Small intestine (tissue), 7 donors: ENCODE data around the gene TPGS2. TPM values are rescaled to one million over a fixed set of nuclear protein-coding genes. Genes with fewer than 3 reads are reported as not detected.

Experiments
- DNase-seq, 2 donors: peaks; one replicate each; pipeline versions ENCODE4 v3.0.0 to v3.0.0-alpha.2; 2013
- FAIRE-seq: peaks from 2 replicates; lab custom pipeline; 2012; peaks lifted over from hg19 to GRCh38; lab: Jason Lieb, UNC
- H3K27ac ChIP-seq, 3 donors: one replicate each; pipeline ENCODE4 v1.5.1; 2013; ENCODE audit warnings: low read length in 2 of 3, mild to moderate bottlenecking in 2 of 3, control low read depth in 1 of 3, inconsistent platforms in 1 of 3, low read depth in 1 of 3, moderate library complexity in 1 of 3
- H3K27me3 ChIP-seq, 3 donors: one replicate each; pipeline ENCODE4 v1.6.1; 2013; ENCODE audit warnings: low read length in 3 of 3, inconsistent platforms in 1 of 3; ENCODE audit not compliant: control insufficient read depth in 3 of 3, insufficient read depth in 3 of 3
- H3K36me3 ChIP-seq, 3 donors: one replicate each; pipeline ENCODE4 v1.6.1; 2013; ENCODE audit warnings: low read length in 3 of 3, inconsistent platforms in 1 of 3, low read depth in 1 of 3, mild to moderate bottlenecking in 1 of 3, moderate library complexity in 1 of 3; ENCODE audit not compliant: control insufficient read depth in 3 of 3, insufficient read depth in 2 of 3
- H3K4me1 ChIP-seq, 3 donors: one replicate each; pipeline ENCODE4 v1.6.1; 2013; ENCODE audit warnings: low read length in 2 of 3, inconsistent platforms in 1 of 3, low read depth in 1 of 3, mild to moderate bottlenecking in 1 of 3, moderate library complexity in 1 of 3; ENCODE audit not compliant: control insufficient read depth in 3 of 3, insufficient read depth in 2 of 3
- H3K4me3 ChIP-seq, 3 donors: one replicate each; pipeline ENCODE4 v1.5.1; 2013; ENCODE audit warnings: low read length in 3 of 3, control low read depth in 1 of 3, inconsistent platforms in 1 of 3, low read depth in 1 of 3, mild to moderate bottlenecking in 1 of 3, moderate library complexity in 1 of 3
- H3K9me3 ChIP-seq, 2 donors: one replicate each; pipeline ENCODE4 v1.6.1; 2013; ENCODE audit warnings: low read depth in 1 of 2, low read length in 1 of 2; ENCODE audit not compliant: control insufficient read depth in 2 of 2, insufficient read depth in 1 of 2
- WGBS, 3 donors: extraction: QIAGEN DNeasy Blood & Tissue Kit; methylation state at CpG; one replicate each; pipeline ENCODE4 v1.1.7; 2013; 5-methylcytosine and 5-hydroxymethylcytosine counted together
- polyA plus RNA-seq, 4 donors: library from polyadenylated mRNA; stranded (reverse) in 3 of 4; unstranded in 1 of 4; fragments of 200-250 nt in 3 of 4; fragments of 120-200 nt in 1 of 4; gene quantifications; one replicate each; pipeline versions ENCODE4 v1.2.1 to v1.2.3, GENCODE V29; 2013
- donor health status: healthy with polysubstance abuse.
- donor health status: control.
- donor health status: control.
- donor health status: Bipolar disorder and iron deficiency.
- donor health status: healthy.

The TPGS2 gene
- polyA plus RNA-seq, 4 donors = 31.8 to 66.2 (median 47.3) TPM

- Histone ChIP-seq H3K27ac (no peak overlapping the region), H3K36me3 (peaks cover 0 to 15% (median 2%) of the 10 kb centered on the region in 3 donors), H3K9me3 (no peaks in the 10 kb centered on the region), H3K4me1 (no peaks in the 10 kb centered on the region), H3K4me3 (no peak overlapping the region), H3K27me3 (no peaks in the 10 kb centered on the region)
- FAIRE-seq (no peak), DNase-seq (no peak)
- WGBS, 3 donors = 82 to 93% (median 88%) methylated on average over 9 of the region's 9 CpGs
These were observed 46.1 kb downstream of the TPGS2 start for GRCh38 chr18:36782710-36783109.

- DNase-seq (no peak), FAIRE-seq (no peak)
- H3K4me1 ChIP-seq = no peaks in the 10 kb centered on the region
- no peaks in the 10 kb centered on the region for H3K27me3 ChIP-seq
- 73 to 79% (median 76%) methylated on average over 2 of the region's 2 CpGs for WGBS, 3 donors
- H3K27ac ChIP-seq = no peak overlapping the region
- no peak overlapping the region for H3K4me3 ChIP-seq
- H3K36me3 ChIP-seq = peaks cover 0 to 13% (median 2%) of the 10 kb centered on the region in 3 donors
- H3K9me3 ChIP-seq = no peaks in the 10 kb centered on the region
These were observed 48.1 kb downstream of the TPGS2 start for GRCh38 chr18:36780748-36781147.

- Histone ChIP-seq H3K27ac (no peak overlapping the region), H3K9me3 (no peaks in the 10 kb centered on the region), H3K36me3 (peaks cover 0 to 7% (median 2%) of the 10 kb centered on the region in 3 donors), H3K27me3 (no peaks in the 10 kb centered on the region), H3K4me3 (no peak overlapping the region), H3K4me1 (no peaks in the 10 kb centered on the region)
- FAIRE-seq (no peak), DNase-seq (no peak)
- 92 to 96% (median 95%) methylated on average over 1 of the region's 1 CpG for WGBS, 3 donors
These were observed 51.2 kb downstream of the TPGS2 start for GRCh38 chr18:36777566-36777965.

- Histone ChIP-seq H3K4me1 (no peaks in the 10 kb centered on the region), H3K9me3 (no peaks in the 10 kb centered on the region), H3K27ac (no peak overlapping the region), H3K36me3 (peaks cover 0 to 7% (median 0%) of the 10 kb centered on the region in 3 donors), H3K4me3 (no peak overlapping the region), H3K27me3 (no peaks in the 10 kb centered on the region)
- WGBS, 3 donors = 88 to 95% (median 92%) methylated on average over 5 of the region's 5 CpGs
- FAIRE-seq (no peak), DNase-seq (no peak)
These were observed 52.2 kb downstream of the TPGS2 start for GRCh38 chr18:36776650-36777049.

- no peak for FAIRE-seq
- H3K27me3 ChIP-seq = no peaks in the 10 kb centered on the region
- H3K4me3 ChIP-seq = no peak overlapping the region
These were observed 53.4 kb downstream of the TPGS2 start for GRCh38 chr18:36775396-36775795.

GRCh38 chr18:36772241-36772723 is 56.5 kb downstream of the TPGS2 start:
- Histone ChIP-seq H3K27me3 (no peaks in the 10 kb centered on the region), H3K27ac (no peak overlapping the region), H3K4me3 (no peak overlapping the region), H3K9me3 (no peaks in the 10 kb centered on the region), H3K36me3 (peaks cover 0 to 2% (median 0%) of the 10 kb centered on the region in 3 donors), H3K4me1 (no peaks in the 10 kb centered on the region)
- WGBS, 3 donors = 20 to 56% (median 39%) methylated on average over 4 of the region's 4 CpGs
- FAIRE-seq (no peak), DNase-seq (no peak)

More at GRCh38 chr18:36775396-36775795, 53.4 kb downstream of the TPGS2 start:
- Histone ChIP-seq H3K9me3 (no peaks in the 10 kb centered on the region), H3K4me1 (no peaks in the 10 kb centered on the region), H3K36me3 (peaks cover 0 to 8% (median 0%) of the 10 kb centered on the region in 3 donors), H3K27ac (no peak overlapping the region)
- no peak for DNase-seq
- WGBS, 3 donors = 82 to 87% (median 86%) methylated on average over 4 of the region's 4 CpGs

- Histone ChIP-seq H3K27me3 (no peaks in the 10 kb centered on the region), H3K36me3 (peaks cover 0 to 2% (median 0%) of the 10 kb centered on the region in 3 donors), H3K4me1 (no peaks in the 10 kb centered on the region), H3K27ac (no peak overlapping the region), H3K4me3 (no peak overlapping the region), H3K9me3 (no peaks in the 10 kb centered on the region)
- 82 to 94% (median 83%) methylated on average over 4 of the region's 4 CpGs for WGBS, 3 donors
- DNase-seq (no peak), FAIRE-seq (no peak)
These were observed 57.6 kb downstream of the TPGS2 start for GRCh38 chr18:36771245-36771644.

- H3K4me1 ChIP-seq = no peaks in the 10 kb centered on the region
- no peak overlapping the region for H3K27ac ChIP-seq
- peaks cover 0 to 2% (median 0%) of the 10 kb centered on the region in 3 donors for H3K36me3 ChIP-seq
- FAIRE-seq = no peak
- no peak overlapping the region for H3K4me3 ChIP-seq
- WGBS, 3 donors = 64 to 79% (median 72%) methylated on average over 3 of the region's 3 CpGs
- no peak for DNase-seq
- no peaks in the 10 kb centered on the region for H3K27me3 ChIP-seq
- no peaks in the 10 kb centered on the region for H3K9me3 ChIP-seq
These were observed 58.4 kb downstream of the TPGS2 start for GRCh38 chr18:36770315-36770946.
